IPS-NIHi7 (cell line): ENCODE results near the gene RBCK1.
"Not testable (repeated sequence)": the region's sequence is repeated elsewhere in the genome, so short reads cannot be mapped to it uniquely, and the experiment has no call there.

Experiments
- DNase-seq: peaks from one replicate; pipeline ENCODE4 v3.0.0; 2012; ENCODE audit warnings: mixed read lengths; ENCODE audit errors: extremely low spot score

Gene RBCK1

DNA sequence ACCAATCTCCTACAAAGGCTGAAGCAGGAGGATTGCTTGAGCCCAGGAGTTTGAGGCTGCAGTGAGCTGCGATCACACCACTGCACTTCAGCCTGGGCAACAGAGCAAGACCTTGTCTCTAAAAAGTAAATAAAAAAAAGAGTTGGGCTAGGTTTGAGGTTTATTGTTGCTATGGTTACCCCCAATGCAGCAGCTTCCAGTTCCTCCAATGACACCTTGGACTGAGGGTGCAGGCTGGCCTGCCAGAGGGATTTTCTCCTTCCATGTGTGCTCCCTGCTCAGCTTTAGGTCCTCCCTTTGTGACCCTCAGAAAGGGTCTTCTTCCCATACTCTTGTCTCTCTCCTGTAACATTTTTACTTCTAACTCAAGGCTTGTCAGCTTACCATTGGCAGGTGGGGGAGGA lies 64.8 kb downstream of the RBCK1 start:
- DNase-seq: no peak

DNA sequence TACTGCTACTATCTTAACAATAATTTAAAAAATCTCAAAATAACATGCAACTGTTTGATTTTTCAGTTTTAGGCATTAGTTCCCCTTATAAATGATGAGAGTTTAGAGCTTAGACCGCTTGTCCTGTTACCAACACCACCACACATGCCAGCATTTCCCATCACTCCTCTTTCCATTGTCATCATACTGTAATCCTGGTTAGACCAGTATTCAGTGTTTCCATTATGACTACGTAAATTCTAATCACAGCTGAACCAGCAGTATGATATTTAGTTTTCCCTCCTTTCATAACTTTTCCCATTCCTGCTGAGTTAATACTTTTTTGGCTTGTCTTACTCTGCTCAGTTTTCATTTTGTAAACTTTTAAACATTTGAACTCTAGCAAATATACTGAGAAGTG lies 66.5 kb downstream of the RBCK1 start:
- DNase-seq: no peak

DNA sequence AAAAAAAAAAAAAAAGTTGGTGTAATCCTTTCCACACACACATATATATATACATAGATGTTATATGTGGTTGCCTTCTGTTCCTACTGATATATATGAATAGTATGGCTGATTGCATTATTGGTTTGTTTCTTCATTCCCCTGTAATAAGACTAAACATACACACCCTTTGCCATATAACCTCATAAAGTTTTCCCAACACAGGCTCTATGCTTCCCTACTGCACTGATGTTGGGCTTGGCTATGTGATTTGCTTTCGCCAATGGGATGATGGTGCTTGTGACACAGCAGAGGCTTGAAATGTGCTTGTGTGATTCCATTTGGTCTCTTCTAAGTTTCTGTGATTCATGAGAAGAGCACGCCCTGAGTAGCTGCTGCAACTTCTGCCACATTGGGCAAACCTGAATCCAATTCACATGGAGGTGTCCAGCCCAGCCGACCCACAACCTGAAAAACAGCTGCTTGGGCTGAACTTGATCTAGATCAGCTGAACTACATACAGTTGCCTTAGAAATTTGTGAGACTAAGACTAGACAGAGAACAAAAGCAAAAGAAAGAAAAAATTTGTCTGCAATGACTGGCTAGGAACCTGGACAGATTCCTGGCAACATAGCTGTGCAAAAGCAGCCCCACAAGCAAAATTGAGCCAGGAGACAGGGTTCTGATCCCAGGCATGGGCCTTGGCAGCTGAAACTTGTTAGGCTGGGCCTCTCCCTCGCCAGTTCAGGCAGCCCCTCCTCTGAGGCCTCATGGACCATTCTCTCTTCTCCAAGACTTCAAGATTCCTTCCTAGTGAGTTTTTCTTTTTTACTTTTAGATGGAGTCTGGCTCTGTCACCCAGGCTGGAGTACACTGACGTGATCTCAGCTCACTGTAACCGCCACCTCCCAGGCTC lies 67.6 kb downstream of the RBCK1 start:
- DNase-seq: no peak

DNA sequence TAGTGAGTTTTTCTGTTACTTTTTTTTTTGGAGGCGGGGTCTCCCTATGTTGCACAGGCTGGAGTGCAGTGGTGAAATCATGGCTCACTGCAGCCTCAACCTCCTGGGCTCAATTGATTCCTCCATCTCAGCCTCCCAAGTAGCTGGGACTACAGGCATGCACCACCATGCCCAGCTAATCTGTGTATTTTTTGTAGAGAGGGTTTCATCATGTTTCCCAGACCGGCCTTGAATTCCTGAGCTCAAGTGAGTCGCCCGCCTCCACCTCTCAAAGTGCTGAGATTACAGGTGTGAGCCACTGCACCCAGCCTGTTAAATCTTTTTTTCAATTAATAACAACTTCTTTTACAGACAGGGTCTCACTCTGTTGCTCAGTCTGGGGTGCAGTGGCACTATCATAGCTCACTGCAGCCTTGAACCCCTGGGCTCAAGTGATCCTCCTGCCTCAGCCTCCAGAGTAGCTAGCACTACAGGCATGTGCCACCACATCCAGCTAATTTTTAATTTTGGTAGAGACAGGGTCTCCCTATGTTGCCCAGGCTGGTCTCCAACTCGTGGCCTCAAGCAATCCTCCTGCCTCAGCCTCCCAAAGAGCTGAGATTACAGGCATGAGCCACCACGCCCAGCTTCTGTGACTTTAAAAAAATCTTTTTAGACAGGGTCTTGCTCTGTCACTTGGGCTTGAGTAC lies 68.6 kb downstream of the RBCK1 start:
- not testable (repeated sequence) for DNase-seq

DNA sequence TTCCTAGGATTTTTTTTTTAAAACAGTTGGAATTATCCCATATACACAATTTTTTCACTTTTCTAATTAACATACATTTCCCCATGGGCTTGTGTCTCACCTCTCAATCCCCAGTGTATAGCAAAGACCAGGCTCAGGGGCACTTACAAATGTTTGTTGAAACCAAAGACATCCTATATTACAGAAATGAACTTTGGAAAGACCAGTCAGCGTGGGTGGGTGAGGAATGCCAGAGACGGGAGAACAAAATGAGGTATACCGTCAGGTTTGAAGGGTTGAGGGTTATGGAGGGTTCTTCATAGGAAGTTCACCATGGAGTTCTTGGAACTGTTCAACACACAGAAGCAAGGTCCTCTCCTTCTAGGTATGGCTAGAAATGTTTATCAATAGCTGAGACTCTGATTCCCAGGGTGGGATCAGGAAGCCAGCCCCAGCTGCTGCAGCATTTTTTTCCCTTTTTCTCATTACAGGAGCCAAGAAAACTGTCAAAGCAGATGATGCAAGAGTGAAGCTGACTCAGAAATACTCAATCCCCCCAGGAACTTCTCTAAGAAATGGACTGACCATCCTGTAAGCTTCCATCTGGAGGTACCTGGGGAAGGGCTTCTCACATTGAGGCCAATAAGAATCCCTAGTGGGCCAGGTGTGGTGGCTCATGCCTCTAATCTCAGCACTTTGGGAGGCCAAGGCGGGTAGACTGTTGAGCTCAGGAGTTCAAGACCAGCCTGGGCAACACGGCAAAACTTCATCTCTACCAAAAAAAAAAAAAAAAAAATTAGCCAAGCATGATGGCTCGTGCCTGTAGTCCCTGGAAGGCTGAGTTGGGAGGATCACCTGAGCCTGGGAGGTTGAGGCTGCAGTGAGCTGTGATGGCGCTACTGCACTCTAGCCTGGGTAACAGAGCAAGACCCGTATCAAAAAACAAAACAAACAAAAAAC lies 70.2 kb downstream of the RBCK1 start:
- no peak for DNase-seq

DNA sequence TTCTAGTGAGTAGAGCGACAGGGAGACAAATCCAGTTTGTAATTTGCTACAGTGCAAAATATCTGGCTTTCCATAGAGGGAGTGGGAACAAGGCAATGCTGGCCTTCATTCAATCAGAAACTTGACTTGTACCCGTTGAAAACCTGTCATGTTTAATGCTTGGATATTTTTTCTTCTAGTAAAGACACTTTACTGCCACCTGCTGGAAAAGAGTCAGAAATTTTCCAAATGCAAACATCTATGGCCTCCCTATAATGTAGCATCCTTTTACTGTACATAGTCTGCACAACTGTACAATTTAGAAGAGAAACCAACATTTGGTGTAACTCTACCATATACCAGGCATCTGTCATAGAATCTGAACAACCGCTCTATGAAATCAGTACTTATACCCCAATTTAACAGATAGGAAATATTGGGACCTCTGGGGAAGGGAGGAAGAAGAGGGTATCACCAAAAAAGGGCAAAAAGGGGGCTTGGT lies 70.9 kb downstream of the RBCK1 start:
- peak; percentile 37 for DNase-seq

DNA sequence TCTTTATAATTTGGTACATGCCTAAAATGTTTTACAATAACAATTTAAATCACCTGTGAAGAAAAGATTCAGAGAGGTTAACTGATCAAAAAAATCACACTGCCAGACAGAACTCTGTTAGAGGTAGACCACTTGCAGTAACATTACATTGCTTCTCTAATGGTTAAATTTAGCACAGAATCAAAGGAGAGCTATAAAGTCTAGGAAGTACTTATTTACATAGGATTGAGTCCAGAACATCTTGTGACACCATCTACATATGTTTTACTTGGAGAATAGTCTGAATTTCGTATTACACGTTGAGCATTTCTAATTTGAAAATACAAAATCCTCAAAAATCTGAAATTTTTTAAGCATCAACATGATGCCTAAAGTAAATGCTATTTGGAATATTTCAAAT lies 71.4 kb downstream of the RBCK1 start:
- no peak for DNase-seq

DNA sequence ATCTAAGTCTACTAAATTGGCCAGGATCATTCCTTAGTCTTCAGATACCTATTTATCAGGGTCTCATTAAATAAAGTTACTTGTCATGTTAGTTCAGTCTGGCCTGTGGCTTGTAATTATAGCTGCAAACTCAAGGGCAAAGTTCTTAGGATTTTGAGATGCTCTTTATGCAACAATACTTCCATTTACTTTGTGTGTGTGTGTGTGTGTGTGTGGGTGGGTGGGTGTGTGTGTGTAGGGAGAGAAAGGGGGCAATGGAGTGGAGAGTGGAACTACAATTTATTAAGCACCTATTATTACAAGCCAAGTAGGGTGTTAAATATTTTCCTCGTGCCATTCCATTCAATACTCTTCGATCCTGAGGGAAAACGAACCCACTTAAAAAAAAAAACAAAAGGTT lies 71.9 kb downstream of the RBCK1 start:
- DNase-seq: no peak

DNA sequence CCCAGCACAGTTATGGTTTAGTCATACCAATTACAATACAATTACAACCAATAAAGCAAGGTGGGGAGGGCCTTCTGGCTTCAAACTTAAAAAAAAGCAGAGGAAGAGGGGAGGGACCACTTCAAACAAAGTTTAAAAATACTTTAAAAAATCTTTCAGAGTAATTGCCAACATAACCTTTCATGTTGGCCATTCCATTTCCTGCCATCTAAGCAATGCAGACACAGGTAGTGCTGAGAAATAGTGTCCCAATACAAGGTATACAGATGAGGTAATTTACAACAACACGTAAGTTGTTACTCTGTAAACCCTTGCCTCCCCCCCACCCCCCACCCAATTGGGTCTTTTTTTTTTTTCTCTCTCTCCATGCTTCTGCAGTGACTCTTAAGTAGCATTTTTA lies 73.1 kb downstream of the RBCK1 start:
- no peak for DNase-seq
